HEK293 (cell line): Measurements from ENCODE around the gene PLOD3.

Experiments
- CTCF ChIA-PET: fragments of 350-600 bp; formaldehyde crosslinking; extraction: SDS; loops from one replicate; lab custom pipeline; 2021; ENCODE audit warnings: antibody characterized with exemption; lab: Yijun Ruan, JAX
- POLR2A ChIA-PET: fragments of 300-600 bp; formaldehyde crosslinking; extraction: SDS; loops from one replicate; lab custom pipeline; 2020; ENCODE audit warnings: antibody characterized with exemption, inconsistent platforms; lab: Yijun Ruan, JAX
- H3K27ac ChIP-seq: fragments of 200-500 bp; sonication (Bioruptor generic); 2 replicates; pipeline ENCODE4 v1.5.1; 2014; ENCODE audit warnings: low read depth, low read length, control low read depth, inconsistent platforms; ENCODE audit errors: extremely low read depth
- H3K36me3 ChIP-seq, 2 experiments: fragments of 200-500 bp in 1 of 2; sonication (Bioruptor generic) in 1 of 2; 1 replicate in 1 of 2; 2 replicates in 1 of 2; pipeline ENCODE4 v1.5.1; 2014 to 2017; ENCODE audit warnings: inconsistent platforms in 2 of 2, low read length in 2 of 2; ENCODE audit not compliant: control insufficient read depth in 2 of 2, insufficient read depth in 1 of 2
- H3K4me1 ChIP-seq: fragments of 200-500 bp; sonication (Bioruptor generic); 2 replicates; pipeline ENCODE4 v1.5.1; 2014; ENCODE audit warnings: mild to moderate bottlenecking, low read length, inconsistent platforms; ENCODE audit not compliant: control insufficient read depth, insufficient read depth
- H3K4me3 ChIP-seq: 2 replicates; pipeline ENCODE4 v1.5.1; 2011; ENCODE audit warnings: low read depth, mild to moderate bottlenecking, control low read depth, low read length, moderate library complexity
- H3K9me3 ChIP-seq: fragments of 200-500 bp; sonication (Bioruptor generic); 2 replicates; pipeline ENCODE4 v1.5.1; 2014; ENCODE audit warnings: low read depth, low read length, inconsistent platforms; ENCODE audit not compliant: control insufficient read depth, insufficient read depth
- KLF10 ChIP-seq: fragments of 450-650 bp; IDR thresholded peaks from 2 replicates; pipeline ENCODE4 v1.5.1; 2018; ENCODE audit warnings: missing biosample characterization, mild to moderate bottlenecking, missing genetic modification characterization
- KLF16 ChIP-seq: fragments of 450-650 bp; formaldehyde crosslinking; IDR thresholded peaks from 2 replicates; pipeline ENCODE4 v1.5.1; 2017; ENCODE audit warnings: missing biosample characterization, missing genetic modification characterization
- PRDM2 ChIP-seq: fragments of 450-650 bp; formaldehyde crosslinking; IDR thresholded peaks from 2 replicates; pipeline ENCODE4 v1.5.1; 2016; ENCODE audit warnings: missing biosample characterization, missing genetic modification characterization, borderline replicate concordance
- REST ChIP-seq: fragments of 450-650 bp; formaldehyde crosslinking; IDR thresholded peaks from 2 replicates; pipeline ENCODE4 v1.5.1; 2016; ENCODE audit warnings: missing biosample characterization, missing genetic modification characterization
- YY1 ChIP-seq: fragments of 450-650 bp; formaldehyde crosslinking; IDR thresholded peaks from 2 replicates; pipeline ENCODE4 v1.5.1; 2018; ENCODE audit warnings: missing biosample characterization, missing genetic modification characterization
- ZBTB6 ChIP-seq: fragments of 450-650 bp; formaldehyde crosslinking; IDR thresholded peaks from 2 replicates; pipeline ENCODE4 v1.5.1; 2017; ENCODE audit warnings: missing biosample characterization, missing genetic modification characterization
- ZNF114 ChIP-seq: fragments of 450-650 bp; formaldehyde crosslinking; IDR thresholded peaks from 2 replicates; pipeline ENCODE4 v1.5.0; 2017; ENCODE audit warnings: missing biosample characterization, missing genetic modification characterization
- ZNF202 ChIP-seq: fragments of 450-650 bp; formaldehyde crosslinking; IDR thresholded peaks from 2 replicates; pipeline ENCODE4 v1.5.1; 2016; ENCODE audit warnings: missing biosample characterization, missing genetic modification characterization, borderline replicate concordance
- ZNF292 ChIP-seq: fragments of 450-650 bp; formaldehyde crosslinking; IDR thresholded peaks from 2 replicates; pipeline ENCODE4 v1.5.1; 2016; ENCODE audit warnings: low read depth, missing biosample characterization, missing genetic modification characterization, borderline replicate concordance
- ZNF311 ChIP-seq: fragments of 450-650 bp; formaldehyde crosslinking; IDR thresholded peaks from 2 replicates; pipeline ENCODE4 v1.5.1; 2017; ENCODE audit warnings: missing biosample characterization, missing genetic modification characterization, borderline replicate concordance
- ZNF510 ChIP-seq: fragments of 450-650 bp; formaldehyde crosslinking; IDR thresholded peaks from 2 replicates; pipeline ENCODE4 v1.5.1; 2018; ENCODE audit warnings: mild to moderate bottlenecking, missing genetic modification characterization, missing biosample characterization; ENCODE audit not compliant: insufficient replicate concordance
- ZNF530 ChIP-seq: fragments of 450-650 bp; formaldehyde crosslinking; IDR thresholded peaks from 2 replicates; pipeline ENCODE4 v1.5.1; 2016; ENCODE audit warnings: low read depth, missing biosample characterization, missing genetic modification characterization
- ZNF585B ChIP-seq: fragments of 450-650 bp; formaldehyde crosslinking; IDR thresholded peaks from 2 replicates; pipeline ENCODE4 v1.5.1; 2016; ENCODE audit warnings: missing biosample characterization, missing genetic modification characterization
- ZNF776 ChIP-seq: fragments of 450-650 bp; formaldehyde crosslinking; IDR thresholded peaks from 2 replicates; pipeline ENCODE4 v1.5.0; 2017; ENCODE audit warnings: missing biosample characterization, missing genetic modification characterization, borderline replicate concordance

PLOD3 gene

GRCh38 chr7:101198476-101198875 is 18.9 kb downstream of the PLOD3 start:
- H3K4me1 ChIP-seq = no peaks in the 10 kb centered on the region
- no peak overlapping the region for H3K27ac ChIP-seq
- ChIA-PET POLR2A (no interaction called here), CTCF (interaction anchor here (0.7 kb wide), 1 partner anchor 441 kb away, joined by 3 read pairs; no protein-coding TSS in a partner anchor)
- no peak overlapping the region for H3K4me3 ChIP-seq
- H3K36me3 ChIP-seq = no peaks in the 10 kb centered on the region
- no peaks in the 10 kb centered on the region for H3K9me3 ChIP-seq
- no peak for TF ChIP-seq ZNF776 (tag by site-specific recombination)
- TF ChIP-seq ZNF311 = no peak
- no peak for TF ChIP-seq ZBTB6 (tag by site-specific recombination)
- TF ChIP-seq ZNF292 (tag by site-specific recombination) = no peak
- TF ChIP-seq PRDM2 (tag by site-specific recombination) = no peak
- no peak for TF ChIP-seq KLF10 (tag by site-specific recombination)
- TF ChIP-seq REST (tag by site-specific recombination) = no peak
- TF ChIP-seq ZNF114 = no peak
- TF ChIP-seq KLF16 = no peak
- TF ChIP-seq YY1 (tag by site-specific recombination) = no peak
- no peak for TF ChIP-seq ZNF510 (tag by site-specific recombination)
- TF ChIP-seq ZNF530 (tag by site-specific recombination) = no peak

GRCh38 chr7:101197991-101198390 is 19.4 kb downstream of the PLOD3 start:
- no peaks in the 10 kb centered on the region for H3K9me3 ChIP-seq
- POLR2A ChIA-PET = no interaction called here
- H3K4me1 ChIP-seq = no peaks in the 10 kb centered on the region
- no peak overlapping the region for H3K27ac ChIP-seq
- H3K36me3 ChIP-seq = no peaks in the 10 kb centered on the region
- CTCF ChIA-PET = interaction anchor here (0.7 kb wide), 1 partner anchor 441 kb away, joined by 3 read pairs; no protein-coding TSS in a partner anchor
- TF ChIP-seq ZNF202 (tag by site-specific recombination) (no peak), ZNF585B (tag by site-specific recombination) (no peak)
- H3K4me3 ChIP-seq = no peak overlapping the region
